Retina (tissue), 1 donor: ENCODE data around the gene NXT1.
"Not testable (repeated sequence)": the region's sequence is repeated elsewhere in the genome, so short reads cannot be mapped to it uniquely, and the experiment has no call there.

Experiments
- DNase-seq: peaks from one replicate; pipeline ENCODE4 v3.0.0-alpha.2; 2016

Gene NXT1

GRCh38 chr20:23350196-23350903 is at the start of gene NXT1:
Gene NXT1, plus strand, starts transcription at chr20:23350791. Its CDS starts 3,251 bp downstream, at chr20:23354042.
- peak; percentile 98 for DNase-seq

- no peak for DNase-seq
Measured at GRCh38 chr20:23301436-23302050, 49.0 kb upstream of the NXT1 start.

- DNase-seq: no peak
Measured at GRCh38 chr20:23302386-23302785, 48.2 kb upstream of the NXT1 start.

- no peak for DNase-seq
Measured at GRCh38 chr20:23302801-23303200, 47.8 kb upstream of the NXT1 start.

DNA sequence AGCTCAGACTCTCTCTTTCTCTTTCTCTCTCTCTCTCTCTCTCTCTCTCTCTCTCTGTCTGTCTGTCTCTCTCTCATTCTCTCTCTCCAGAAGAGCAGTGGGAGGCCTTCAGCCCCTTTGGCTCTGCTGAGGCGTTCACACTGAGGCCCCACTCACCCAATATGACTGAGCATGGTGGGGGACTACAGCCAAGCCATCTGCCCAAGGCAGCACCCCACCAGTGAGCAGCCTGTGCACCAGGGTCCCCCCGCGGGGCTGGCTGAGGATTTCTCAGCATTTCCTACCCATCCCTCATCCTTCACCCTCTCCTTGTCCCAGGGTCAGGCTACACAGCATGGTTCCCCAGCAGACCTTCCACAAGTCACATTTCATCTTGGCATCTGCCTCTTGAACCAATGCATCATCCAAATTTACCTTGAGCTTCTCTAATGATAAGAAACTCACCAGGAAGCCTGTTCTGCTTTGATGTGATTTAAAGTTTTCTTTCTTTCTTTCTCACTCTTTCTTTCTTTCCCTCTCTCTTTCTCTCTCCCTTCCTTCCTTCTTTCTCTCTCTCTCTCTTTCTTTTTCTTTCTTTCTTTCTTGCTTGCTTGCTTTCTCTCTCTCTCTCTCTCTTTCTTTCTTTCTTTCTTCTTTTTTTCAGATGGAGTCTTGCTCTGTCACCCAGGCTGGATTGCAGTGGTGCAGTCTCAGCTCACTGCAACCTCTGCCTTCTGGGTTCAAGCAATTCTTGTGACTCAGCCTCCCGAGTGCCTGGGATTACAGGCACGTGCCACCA is 47.1 kb upstream of the NXT1 start:
- no peak for DNase-seq

GRCh38 chr20:23304616-23305015 is 46.0 kb upstream of the NXT1 start:
- no peak for DNase-seq

- no peak for DNase-seq
Measured at GRCh38 chr20:23305098-23305497, 45.5 kb upstream of the NXT1 start.

DNA sequence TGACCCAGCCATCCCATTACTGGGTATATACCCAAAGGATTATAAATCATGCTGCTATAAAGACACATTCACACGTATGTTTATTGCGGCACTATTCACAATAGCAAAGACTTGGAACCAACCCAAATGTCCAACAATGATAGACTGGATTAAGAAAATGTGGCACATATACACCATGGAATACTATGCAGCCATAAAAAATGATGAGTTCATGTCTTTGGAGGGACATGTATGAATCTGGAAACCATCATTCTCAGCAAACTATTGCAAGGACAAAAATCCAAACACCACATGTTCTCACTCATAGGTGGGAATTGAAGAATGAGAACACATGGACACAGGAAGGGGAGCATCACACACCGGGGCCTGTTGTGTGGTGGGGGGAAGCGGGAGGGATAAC is 43.2 kb upstream of the NXT1 start:
- not testable (repeated sequence) for DNase-seq

DNA sequence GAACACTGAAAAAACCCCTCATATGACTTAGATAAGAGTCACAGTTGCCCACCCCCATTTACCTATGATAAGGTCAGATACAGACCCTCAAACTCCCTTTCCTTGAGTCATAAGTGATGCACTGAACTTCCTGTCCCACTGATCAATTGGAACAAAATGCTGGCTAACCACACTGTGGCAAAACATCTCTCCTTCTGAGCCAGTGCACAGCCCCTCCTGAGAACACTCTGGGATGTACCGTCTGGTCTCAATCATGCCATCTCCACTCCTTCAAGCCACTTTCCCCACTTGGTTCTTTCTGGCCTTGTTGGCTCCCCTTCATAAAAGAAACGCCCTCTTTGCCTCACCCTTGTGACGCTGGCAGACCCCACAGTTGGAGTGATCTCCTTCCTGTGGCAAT is 42.6 kb upstream of the NXT1 start:
- DNase-seq: no peak

DNA sequence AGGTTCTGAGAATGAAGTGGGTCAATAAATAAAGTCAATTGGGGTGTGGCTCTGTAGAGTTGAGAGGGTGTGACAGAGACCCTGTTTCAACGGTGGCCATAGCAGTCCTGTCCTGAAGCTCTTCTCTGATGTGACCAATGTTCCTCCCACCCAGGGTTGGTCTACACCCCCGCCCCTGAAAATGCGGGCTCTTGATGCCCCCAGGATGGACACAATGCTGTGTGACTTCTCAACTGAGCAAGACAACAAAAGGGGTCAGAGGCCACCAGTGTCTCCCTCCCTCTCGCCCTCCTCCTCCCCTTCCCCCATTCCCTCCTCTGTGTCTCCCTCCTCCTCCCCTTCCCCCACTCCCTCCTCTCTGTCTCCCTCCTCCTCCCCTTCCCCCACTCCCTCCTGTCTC is 41.7 kb upstream of the NXT1 start:
- DNase-seq: no peak

DNA sequence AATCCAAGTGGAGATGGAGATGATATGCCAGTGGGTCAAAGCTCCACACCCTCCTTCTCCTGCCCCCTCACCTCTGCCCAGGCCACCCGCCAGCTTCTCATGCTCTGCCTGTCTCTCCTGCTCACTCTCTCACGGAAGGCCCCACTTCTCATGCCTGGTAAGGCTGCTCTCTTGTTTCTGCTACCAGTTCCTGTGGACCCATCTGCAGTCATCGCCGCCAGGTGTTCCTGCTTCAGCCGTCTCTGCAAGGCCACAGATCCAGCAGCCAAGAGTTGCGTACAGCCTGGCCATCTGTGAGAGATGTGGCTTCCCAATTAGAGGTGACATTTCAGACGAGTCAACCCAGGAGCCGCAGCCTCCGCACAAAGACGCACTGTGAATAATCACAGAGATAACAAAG is 40.8 kb upstream of the NXT1 start:
- no peak for DNase-seq

GRCh38 chr20:23311947-23312506 is 38.6 kb upstream of the NXT1 start:
- DNase-seq: no peak

DNA sequence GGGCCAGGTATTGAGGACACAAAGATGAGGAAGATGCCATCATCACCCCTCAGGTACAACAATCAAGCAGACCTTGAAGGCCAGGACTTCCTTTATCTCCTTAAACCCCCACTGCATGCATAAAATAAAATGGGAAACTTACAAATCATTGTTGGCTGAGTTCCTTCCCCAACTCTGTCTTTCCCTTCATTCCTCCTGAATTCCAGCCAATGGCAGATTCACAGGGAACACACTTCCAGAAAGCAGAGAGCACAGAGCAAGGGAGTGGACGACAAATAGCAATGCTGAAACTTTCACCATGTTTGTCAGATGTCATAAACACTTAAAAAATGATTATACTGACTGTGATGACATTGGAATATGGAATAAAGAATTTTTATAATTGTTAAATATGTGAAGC is 37.3 kb upstream of the NXT1 start:
- DNase-seq: no peak

DNA sequence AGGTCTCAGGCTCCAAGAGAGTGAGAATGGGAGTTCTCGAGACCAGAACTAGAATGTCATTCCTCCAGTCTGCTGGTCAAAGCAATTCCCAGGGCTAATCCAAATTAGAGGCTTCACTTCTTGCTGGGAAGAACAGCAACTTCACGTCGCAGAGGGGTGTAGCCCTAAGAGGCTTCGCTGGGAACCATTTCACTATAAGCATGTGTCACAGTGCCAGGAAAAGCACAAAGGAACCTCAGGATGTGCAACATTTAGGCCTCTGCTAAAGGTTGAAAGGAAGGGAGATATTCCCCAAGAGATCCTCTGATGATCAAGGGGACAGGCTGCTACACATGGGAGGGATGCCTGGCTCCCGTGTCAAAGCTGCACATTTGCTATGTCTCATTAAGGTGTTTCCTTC is 35.9 kb upstream of the NXT1 start:
- no peak for DNase-seq

GRCh38 chr20:23315099-23315498 is 35.5 kb upstream of the NXT1 start:
- DNase-seq: no peak

- no peak for DNase-seq
Measured at GRCh38 chr20:23316626-23317025, 34.0 kb upstream of the NXT1 start.

GRCh38 chr20:23317081-23317480 is 33.5 kb upstream of the NXT1 start:
- DNase-seq: no peak

DNA sequence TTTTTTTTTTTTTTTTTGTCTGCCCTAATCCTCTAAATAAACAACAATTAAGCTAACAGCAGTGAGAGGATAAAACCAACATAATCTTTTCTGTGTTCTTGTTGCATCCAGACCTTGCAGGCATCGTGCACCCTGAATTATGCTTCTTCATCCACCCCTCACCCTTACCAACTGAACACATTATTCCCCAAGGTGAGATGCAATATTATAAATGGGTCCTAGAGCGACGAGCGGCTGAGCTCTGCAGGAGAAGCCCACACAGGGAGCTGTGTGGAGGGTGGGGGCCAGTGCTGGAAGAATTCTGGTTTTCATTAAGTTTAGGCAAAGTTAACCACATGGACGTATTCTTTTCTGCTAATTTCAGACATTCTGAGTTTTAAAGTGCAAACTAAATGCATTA is 32.2 kb upstream of the NXT1 start:
- DNase-seq: no peak

DNA sequence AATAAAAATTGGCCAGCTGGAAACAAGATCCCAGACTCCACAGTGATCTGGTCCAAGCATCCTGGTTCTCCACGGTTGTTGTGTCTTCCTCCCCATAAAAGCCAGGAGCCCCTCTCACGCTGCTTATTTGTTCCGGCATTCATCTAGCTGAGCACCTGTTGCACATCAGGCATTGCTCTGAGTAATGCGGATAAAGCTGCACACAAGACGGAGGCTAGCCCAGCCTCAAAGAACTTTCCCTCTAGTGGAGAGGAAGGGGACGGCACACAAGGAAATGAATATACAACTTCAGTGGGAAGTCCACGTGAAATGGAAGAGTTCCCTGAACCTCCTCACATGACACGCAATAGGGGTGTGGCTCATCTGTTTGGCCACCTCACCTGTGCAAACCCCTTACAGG is 30.3 kb upstream of the NXT1 start:
- DNase-seq: no peak

DNA sequence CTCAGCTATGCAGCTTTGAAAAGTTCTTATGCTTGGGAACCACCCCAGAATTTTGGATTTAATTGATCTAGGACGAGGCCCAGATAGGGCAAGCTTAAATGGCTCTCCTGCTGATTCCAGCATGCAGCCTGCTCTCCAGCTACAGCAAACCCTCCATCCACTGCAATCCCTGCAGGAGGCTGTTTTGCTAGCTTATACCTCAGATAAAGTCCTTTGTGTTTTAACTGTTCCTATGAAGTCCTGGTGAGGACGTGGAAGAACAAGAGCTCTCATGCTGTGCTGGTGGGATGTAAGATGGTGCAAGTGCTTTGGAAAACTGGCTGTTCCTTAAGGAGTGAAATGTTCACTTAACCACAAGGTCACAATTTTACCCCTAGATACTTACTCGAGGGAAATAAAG is 25.5 kb upstream of the NXT1 start:
- no peak for DNase-seq

DNA sequence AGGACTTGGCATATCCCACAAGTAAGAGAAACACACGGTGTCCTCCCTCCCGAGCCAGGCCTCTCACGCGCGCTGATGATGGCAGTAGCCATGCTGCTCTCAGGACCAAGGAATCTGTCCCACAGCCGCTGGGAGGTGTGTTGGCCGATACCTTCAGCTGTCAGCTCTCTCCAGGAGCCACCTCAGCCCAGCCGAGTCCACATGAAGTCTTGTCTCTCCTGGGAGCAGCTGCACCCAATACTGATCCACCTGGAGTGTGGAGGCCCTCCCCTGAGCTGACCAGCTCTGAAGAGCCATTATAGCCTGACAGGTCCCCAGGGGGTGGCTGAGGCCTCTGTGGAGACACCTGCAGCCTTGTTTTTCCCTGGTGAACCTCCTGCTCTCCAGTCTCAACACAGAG is 23.8 kb upstream of the NXT1 start:
- DNase-seq: no peak

DNA sequence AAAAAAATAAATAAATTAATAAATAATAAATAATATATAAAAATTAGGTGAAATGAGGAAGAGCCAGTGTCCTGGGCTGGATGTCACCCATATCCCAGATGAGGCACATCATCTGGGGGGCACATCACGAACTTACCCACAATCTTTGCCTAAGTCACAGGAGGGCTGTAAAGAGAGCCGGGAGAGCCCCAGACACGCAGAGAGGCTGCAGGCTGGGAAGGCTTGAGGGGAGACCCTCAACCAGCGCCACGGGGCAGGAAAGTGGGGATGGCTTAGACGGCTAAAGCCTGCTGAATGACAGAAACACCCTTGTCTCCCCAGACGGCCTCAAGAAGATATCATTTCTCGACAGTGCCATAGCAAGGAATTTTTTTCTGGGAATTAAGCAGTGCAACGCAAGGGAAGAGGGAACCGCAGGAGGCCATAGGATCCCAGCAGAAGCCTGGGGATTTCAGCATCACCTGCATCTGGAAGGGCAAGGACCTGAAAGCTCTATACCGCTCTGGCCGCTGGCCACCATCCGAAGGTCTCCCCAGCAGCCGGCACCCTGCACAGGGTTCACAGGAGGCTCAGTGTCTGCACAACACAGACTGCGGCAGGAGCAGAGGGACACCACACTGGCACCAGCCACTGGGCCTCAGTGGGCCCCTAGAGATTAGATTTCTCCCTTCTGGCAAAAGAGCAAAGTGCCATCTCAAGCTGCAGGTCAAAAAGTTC is 22.8 kb upstream of the NXT1 start:
- DNase-seq: no peak
